ENCODE results near the gene TNPO3. TPM values are rescaled to one million over a fixed set of nuclear protein-coding genes. Genes with fewer than 3 reads are reported as not detected.
"Not testable (repeated sequence)": the region's sequence is repeated elsewhere in the genome, so short reads cannot be mapped to it uniquely, and the experiment has no call there.

The TNPO3 gene
- polyA plus RNA-seq, 4 donors: 35.8 to 49.0 (median 43.9) TPM

- no peak for DNase-seq (ENCODE audit: low read depth in 4 of 4, low spot score in 2 of 4)
These were observed 36.9 kb downstream of the TNPO3 start for GRCh38 chr7:129017933-129018538.

DNA sequence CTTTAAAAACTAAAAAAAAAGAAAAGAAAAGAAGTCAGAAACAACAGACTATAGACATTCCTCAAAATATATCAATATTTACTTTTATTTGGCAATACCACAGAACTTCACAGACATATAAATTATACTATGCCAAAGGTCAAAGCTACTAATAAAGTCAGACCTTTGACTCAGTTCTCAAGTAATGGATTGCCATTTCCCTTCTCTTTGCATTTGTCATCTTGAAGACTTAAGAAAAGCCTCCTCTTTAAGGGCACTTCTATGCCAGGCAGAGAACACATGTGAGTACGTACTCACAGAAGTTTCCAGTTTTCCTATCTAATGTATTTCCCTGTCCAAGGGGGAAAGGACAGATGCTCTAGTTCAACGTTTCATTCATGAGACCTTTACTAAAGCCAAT, 37.6 kb downstream of the TNPO3 start:
- no peak for DNase-seq (ENCODE audit: low read depth in 4 of 4, low spot score in 2 of 4)

- DNase-seq (ENCODE audit: low read depth in 4 of 4, low spot score in 2 of 4): no peak
These were observed 40.3 kb downstream of the TNPO3 start for GRCh38 chr7:129014501-129015101.

DNA sequence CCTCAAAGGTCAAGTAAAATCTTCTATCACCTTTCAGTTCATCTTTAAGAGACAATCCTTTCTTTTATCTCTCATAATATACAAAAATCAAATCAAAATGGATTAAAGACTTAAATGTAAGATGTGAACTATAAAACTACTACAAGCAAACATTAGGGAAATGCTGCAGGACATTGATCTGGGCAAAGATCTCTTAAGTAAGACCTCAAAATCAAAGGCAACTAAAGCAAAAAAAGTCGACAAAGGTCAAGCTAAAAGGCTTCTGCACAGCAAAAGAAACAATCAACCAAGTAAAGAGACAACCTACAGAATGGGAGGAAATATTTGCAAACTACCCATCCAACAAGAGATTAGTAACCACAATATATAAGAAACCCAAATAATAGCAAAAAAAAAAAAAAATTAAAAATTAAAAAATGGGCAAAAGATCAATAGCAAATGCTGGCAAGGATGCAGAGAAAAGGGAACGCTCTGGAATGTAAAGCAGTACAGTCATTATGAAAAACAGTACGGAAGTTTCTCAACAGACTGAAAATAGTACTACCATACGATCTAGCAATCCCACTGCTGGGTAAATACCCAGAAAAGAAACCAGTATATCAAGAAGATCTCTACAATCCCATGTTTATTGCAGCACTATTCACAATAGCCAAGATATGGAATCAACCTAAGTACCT, 41.7 kb downstream of the TNPO3 start:
- no peak for DNase-seq (ENCODE audit: low read depth in 4 of 4, low spot score in 2 of 4)

DNA sequence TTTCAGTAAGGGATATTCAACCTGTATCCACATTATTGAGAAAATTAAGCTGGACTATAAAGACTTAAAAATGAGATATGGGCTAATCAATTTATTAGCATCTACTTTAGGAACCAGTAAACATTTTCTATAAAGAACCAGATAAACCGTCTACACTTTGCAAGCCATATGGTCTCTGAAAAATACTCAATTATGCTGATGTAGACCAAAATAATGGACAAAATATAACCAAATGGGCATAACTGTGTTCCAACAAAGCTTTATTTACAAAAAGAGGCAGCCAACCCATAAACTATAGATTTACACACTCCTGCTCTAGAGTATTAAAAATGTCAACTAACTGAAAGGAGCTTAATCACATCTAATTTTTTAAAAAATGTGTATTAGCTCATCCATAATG, 42.3 kb downstream of the TNPO3 start:
- no peak for DNase-seq (ENCODE audit: low read depth in 4 of 4, low spot score in 2 of 4)

DNA sequence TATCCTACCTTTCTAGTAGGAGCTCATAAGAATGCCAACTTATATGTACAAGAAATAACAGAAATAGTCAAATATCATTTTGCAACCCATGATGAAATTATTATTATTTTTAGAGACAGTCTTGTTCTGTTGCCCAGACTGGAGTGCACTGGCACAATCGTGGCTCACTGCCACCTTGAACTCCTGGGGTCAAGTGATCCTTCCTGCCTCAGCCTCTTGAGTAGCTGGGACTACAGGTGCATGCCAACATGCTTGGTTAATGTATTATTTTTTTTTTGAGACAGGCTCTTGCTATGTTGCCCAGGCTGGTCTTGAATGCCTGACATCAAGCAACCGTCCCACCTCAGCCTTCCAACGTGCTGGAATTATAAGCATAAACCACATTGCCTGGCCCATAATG, 44.8 kb downstream of the TNPO3 start:
- no peak for DNase-seq (ENCODE audit: low read depth in 4 of 4, low spot score in 2 of 4)

GRCh38 chr7:129009437-129009836, 45.5 kb downstream of the TNPO3 start:
- no peak for DNase-seq (ENCODE audit: low read depth in 4 of 4, low spot score in 2 of 4)

GRCh38 chr7:129008645-129009414, 46.1 kb downstream of the TNPO3 start:
- no peak for DNase-seq (ENCODE audit: low read depth in 4 of 4, low spot score in 2 of 4)

- no peak for DNase-seq (ENCODE audit: low read depth in 4 of 4, low spot score in 2 of 4)
These were observed 47.3 kb downstream of the TNPO3 start for GRCh38 chr7:129007572-129007971.

DNA sequence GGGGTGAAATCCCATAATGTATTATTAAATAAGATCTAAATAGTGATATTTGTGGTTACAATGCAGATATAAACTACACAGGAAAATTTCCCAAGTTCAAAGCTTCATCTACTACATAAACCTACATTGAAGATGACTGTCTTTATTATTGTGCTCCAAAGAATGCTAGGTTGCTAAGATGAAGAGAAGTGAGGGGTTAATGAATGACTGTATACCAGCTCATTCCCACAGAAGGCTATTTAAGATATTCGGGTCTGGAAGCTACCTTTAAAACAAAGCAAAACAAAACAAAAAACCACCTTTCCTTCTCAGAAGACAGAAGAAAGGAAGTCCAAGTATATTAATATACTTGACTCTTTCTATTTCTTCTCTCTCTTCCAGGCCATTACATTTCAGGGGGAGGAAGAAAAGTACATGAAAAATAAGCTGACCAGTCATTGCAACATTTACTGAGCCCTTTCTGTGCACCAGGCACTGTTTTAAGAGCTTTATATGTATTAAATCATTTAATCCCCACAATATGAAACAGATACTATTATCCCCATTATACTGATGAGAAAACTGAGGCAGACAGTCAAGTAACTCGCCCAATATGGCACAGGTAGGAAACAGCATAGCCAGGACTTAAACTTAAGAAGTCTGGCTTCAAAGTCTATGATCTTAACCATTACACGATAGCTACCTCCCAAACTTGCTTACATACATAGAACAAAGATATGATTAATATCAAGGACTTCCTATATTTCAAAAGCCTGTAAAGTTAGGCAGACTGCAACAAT, 48.1 kb downstream of the TNPO3 start:
- DNase-seq (ENCODE audit: low read depth in 4 of 4, low spot score in 2 of 4): no peak

- DNase-seq (ENCODE audit: low read depth in 4 of 4, low spot score in 2 of 4): no peak
These were observed 49.7 kb downstream of the TNPO3 start for GRCh38 chr7:129005186-129005585.

DNA sequence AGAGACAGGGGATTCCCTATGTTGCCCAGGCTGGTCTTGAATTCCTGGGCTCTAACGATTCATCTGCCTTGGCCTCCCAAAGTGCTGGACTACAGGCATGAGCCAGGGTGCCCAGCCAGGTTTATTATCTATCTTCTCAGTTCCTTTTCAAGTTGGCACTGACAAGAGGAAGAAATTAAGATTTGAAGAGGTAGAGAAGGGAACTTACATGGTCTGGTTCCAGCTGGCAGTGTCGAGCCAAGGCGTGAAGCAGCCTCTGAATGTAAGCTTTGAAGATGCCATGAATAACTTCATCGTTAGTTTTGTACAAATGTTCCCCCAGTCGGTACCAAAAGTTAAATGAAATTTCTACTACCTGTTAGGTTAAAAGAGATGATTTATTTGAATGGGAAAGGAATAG, 57.7 kb downstream of the TNPO3 start:
- no peak for DNase-seq (ENCODE audit: low read depth in 4 of 4, low spot score in 2 of 4)

GRCh38 chr7:128994560-128994959, 60.4 kb downstream of the TNPO3 start:
- DNase-seq (ENCODE audit: low read depth in 4 of 4, low spot score in 2 of 4): not testable (repeated sequence)

GRCh38 chr7:128993419-128993818, 61.5 kb downstream of the TNPO3 start:
- DNase-seq (ENCODE audit: low read depth in 4 of 4, low spot score in 2 of 4): no peak

DNA sequence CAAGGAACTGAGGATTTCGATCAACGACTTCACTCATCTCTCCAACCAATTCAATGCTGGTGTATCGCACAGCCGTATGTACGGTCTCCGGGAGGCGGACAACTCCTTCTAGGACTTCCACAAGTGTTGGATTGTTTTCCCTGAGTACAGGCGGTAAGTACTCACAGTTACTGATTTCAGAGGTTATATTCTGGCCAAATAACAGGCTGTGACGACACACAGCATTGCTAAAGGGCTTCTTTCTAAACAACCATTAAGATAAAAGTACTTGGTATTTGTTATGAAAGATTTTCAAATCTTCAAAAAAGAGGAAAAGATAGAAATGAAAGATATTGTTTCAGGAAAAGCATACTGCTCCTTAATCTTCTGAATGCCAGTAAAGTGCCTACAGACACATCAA, 65.0 kb downstream of the TNPO3 start:
- no peak for DNase-seq (ENCODE audit: low read depth in 4 of 4, low spot score in 2 of 4)

DNA sequence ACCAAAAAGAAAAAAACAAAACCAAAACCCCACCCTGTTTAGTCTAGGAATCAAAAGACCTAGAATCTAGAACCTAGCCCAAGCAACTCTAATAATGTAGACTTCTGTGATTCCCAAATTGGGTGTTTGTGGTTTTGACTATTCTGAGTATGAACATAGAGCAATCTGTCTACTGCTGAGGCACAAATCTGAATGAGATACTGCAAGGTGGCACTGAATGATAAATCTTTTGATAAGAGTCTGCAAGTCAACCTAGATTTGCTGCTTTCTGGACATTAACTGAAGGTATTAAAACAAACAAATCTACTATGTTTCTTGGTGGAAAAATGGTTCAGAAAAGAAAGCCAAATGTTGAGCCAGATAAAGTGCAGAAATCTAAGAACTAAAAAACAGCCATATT, 66.5 kb downstream of the TNPO3 start:
- no peak for DNase-seq (ENCODE audit: low read depth in 4 of 4, low spot score in 2 of 4)

DNA sequence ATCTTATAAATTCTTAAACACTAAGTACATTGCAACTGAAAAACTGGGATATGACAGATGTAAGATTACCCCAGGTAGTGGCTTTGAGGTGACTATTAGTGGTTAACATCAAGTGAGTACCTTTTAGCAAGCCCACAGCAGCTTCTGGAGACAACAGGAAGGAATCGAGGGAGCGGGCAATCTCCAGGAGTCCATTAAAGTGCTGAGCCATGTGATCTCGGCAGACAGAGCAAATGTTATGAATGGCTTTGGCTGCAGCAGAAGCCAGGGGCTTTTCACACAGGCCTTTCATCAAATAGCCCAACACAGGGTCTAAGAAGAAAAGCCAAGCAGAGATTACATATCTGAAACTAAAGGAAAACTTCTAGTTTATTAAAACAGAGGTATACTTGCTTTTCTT, 68.3 kb downstream of the TNPO3 start:
- DNase-seq (ENCODE audit: low read depth in 4 of 4, low spot score in 2 of 4): no peak

DNA sequence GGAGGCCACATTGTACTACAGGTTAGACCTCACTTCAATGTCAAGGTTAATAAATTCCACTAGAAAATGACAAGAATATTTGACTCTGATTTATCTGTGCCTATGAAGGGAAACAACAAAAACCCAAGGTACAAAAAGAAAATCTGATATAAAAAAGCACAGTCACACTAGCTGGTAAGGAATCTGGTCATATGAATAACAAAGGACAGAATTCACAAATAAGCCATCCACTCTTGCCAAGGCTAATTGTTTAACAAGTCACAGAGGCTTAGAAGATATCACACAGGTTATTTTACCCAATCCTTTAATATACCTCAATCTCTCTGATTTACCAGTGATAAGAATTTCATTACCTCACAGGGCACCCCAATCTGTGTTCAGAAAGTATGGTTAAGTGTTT, 69.3 kb downstream of the TNPO3 start:
- DNase-seq (ENCODE audit: low read depth in 4 of 4, low spot score in 2 of 4): no peak

GRCh38 chr7:128982105-128982504, 72.8 kb downstream of the TNPO3 start:
- no peak for DNase-seq (ENCODE audit: low read depth in 4 of 4, low spot score in 2 of 4)

- no peak for DNase-seq (ENCODE audit: low read depth in 4 of 4, low spot score in 2 of 4)
These were observed 80.5 kb downstream of the TNPO3 start for GRCh38 chr7:128974241-128974934.

Measured in left renal cortex interstitium (tissue), 4 donors.